Fibroblast of lung (primary cell): ENCODE results near the gene ATP2B1. TPM values are rescaled to one million over a fixed set of nuclear protein-coding genes. Genes with fewer than 3 reads are reported as not detected.

Experiments used
- DNase-seq, 2 donors: peaks; one replicate each; pipeline versions ENCODE4 v3.0.0 to v3.0.0-alpha.2; 2010; ENCODE audit warnings: low read depth in 2 of 2
- H2AFZ ChIP-seq: 2 replicates; pipeline ENCODE4 v1.5.1; 2012; ENCODE audit warnings: low read length, control low read depth, inconsistent platforms
- H3K27ac ChIP-seq: 2 replicates; pipeline ENCODE4 v1.5.1; 2011; ENCODE audit warnings: low read length, control low read depth; ENCODE audit not compliant: insufficient read depth
- H3K27me3 ChIP-seq: 2 replicates; pipeline ENCODE4 v1.5.1; 2011; ENCODE audit warnings: mild to moderate bottlenecking, low read length; ENCODE audit not compliant: control insufficient read depth, insufficient read depth
- H3K36me3 ChIP-seq: 2 replicates; pipeline ENCODE4 v1.5.1; 2011; ENCODE audit warnings: low read length; ENCODE audit not compliant: control insufficient read depth, insufficient read depth
- H3K4me1 ChIP-seq: 2 replicates; pipeline ENCODE4 v1.5.1; 2011; ENCODE audit warnings: low read length; ENCODE audit not compliant: control insufficient read depth, insufficient read depth; ENCODE audit errors: extremely low read depth
- H3K4me2 ChIP-seq: 2 replicates; pipeline ENCODE4 v1.5.1; 2011; ENCODE audit warnings: low read length, control low read depth; ENCODE audit not compliant: insufficient read depth; ENCODE audit errors: extremely low read depth
- H3K4me3 ChIP-seq, 4 experiments: fragments of 200-600 bp in 1 of 4; sonication (generic) in 1 of 4; replicated peaks in 1 of 4; 2 replicates each; pipeline ENCODE4 v1.5.1; 2011 to 2016; ENCODE audit warnings: low read length in 4 of 4, low read depth in 3 of 4, mild to moderate bottlenecking in 3 of 4, control low read depth in 2 of 4, inconsistent platforms in 1 of 4, mixed read lengths in 1 of 4; ENCODE audit not compliant: insufficient read depth in 1 of 4; ENCODE audit errors: control extremely low read depth in 1 of 4
- H3K79me2 ChIP-seq: 2 replicates; pipeline ENCODE4 v1.5.1; 2012; ENCODE audit warnings: mild to moderate bottlenecking, low read length, inconsistent platforms; ENCODE audit not compliant: control insufficient read depth, insufficient read depth
- H3K9ac ChIP-seq: 2 replicates; pipeline ENCODE4 v1.5.1; 2011; ENCODE audit warnings: mild to moderate bottlenecking, low read length, control low read depth; ENCODE audit not compliant: insufficient read depth
- H3K9me3 ChIP-seq: 2 replicates; pipeline ENCODE4 v1.5.1; 2012; ENCODE audit warnings: low read depth, low read length; ENCODE audit not compliant: control insufficient read depth, insufficient read depth
- H4K20me1 ChIP-seq: 2 replicates; pipeline ENCODE4 v1.5.1; 2011; ENCODE audit warnings: low read length; ENCODE audit not compliant: control insufficient read depth, insufficient read depth; ENCODE audit errors: extremely low read depth
- EZH2 ChIP-seq: IDR thresholded peaks from 2 replicates; pipeline ENCODE4 v1.5.1; 2012; ENCODE audit warnings: low read length, control low read depth, mild to moderate bottlenecking; ENCODE audit errors: missing control alignments
- polyA plus RNA-seq, 2 donors: library from polyadenylated mRNA; depleted of rRNA in 1 of 2; stranded (reverse) in 1 of 2; unstranded in 1 of 2; fragments of >200 nt; gene quantifications; 2 replicates each; pipeline ENCODE4 v1.2.1, GENCODE V29; 2011 to 2012; ENCODE audit warnings: missing spikeins in 1 of 2
- total RNA-seq: library from RNA; depleted of rRNA; stranded (reverse); fragments of >200 nt; gene quantifications from 2 replicates; pipeline ENCODE4 v1.2.1, GENCODE V29; 2014
- TF ChIP-seq, protein P1 (sequence below), 2 donors: IDR thresholded peaks in 1 of 2; conservative IDR thresholded peaks in 1 of 2; 1 replicate in 1 of 2; 2 replicates in 1 of 2; pipeline ENCODE4 v1.5.1; 2011 to 2012; ENCODE audit warnings: low read length in 2 of 2, control low read depth in 1 of 2, inconsistent platforms in 1 of 2, low read depth in 1 of 2, mild to moderate bottlenecking in 1 of 2

ATP2B1 gene
- total and polyA plus RNA-seq, 2 donors (not counting 1 experiment from before 2014, with no cell fraction given): 64.3 to 141 TPM

DNA sequence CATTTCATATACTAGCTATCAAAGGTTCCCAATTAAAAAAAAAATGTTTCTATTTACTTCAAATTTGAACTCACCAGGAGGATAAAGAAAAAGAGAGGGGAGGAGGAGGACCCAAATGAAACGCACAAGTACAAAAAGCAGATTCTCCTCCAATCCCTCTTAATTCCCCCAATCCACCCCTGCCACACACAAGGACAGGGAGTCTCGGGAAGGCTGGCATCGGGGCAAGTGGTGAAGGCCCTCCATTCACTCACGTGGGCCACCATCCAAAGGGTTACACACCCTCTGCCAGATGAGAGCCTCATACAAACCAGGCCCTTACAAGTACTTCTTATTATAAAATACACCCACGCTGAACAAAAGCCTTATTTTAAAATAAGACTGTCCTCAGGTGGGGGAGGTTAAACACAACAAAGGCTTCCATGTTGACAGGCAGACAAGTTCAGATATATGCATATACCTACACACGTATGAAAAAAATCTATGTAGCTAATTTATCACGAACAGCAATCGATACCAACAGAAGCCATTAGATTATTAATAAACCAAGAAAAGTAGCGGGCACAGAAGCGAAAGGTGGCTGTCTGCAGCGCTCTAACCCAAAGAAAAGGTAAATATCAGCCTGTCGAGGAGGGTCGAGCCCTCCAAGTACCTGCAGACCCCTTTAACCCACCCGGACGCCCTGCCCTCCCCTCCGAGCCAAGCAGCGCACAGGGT, 1.5 kb downstream of the ATP2B1 start:
- TF ChIP-seq, protein P1, sequence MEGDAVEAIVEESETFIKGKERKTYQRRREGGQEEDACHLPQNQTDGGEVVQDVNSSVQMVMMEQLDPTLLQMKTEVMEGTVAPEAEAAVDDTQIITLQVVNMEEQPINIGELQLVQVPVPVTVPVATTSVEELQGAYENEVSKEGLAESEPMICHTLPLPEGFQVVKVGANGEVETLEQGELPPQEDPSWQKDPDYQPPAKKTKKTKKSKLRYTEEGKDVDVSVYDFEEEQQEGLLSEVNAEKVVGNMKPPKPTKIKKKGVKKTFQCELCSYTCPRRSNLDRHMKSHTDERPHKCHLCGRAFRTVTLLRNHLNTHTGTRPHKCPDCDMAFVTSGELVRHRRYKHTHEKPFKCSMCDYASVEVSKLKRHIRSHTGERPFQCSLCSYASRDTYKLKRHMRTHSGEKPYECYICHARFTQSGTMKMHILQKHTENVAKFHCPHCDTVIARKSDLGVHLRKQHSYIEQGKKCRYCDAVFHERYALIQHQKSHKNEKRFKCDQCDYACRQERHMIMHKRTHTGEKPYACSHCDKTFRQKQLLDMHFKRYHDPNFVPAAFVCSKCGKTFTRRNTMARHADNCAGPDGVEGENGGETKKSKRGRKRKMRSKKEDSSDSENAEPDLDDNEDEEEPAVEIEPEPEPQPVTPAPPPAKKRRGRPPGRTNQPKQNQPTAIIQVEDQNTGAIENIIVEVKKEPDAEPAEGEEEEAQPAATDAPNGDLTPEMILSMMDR (conservative IDR thresholded peaks at IDR 0.05 in 1 of 2, IDR thresholded peaks at IDR 0.05 in 1 of 2; ENCODE audit: low read depth in 1 of 2, low read length in 2 of 2): no peak
- no peak for TF ChIP-seq EZH2
- Histone ChIP-seq H3K9me3 (no peaks in the 10 kb centered on the region), H3K4me3 (peak overlapping the region; percentile 79 to 88 (median 84)), H3K4me2 (peak overlapping the region; percentile 86), H4K20me1 (peaks cover 2% of the 10 kb centered on the region), H2AFZ (no peak overlapping the region), H3K27ac (peak overlapping the region; percentile 98), H3K27me3 (no peaks in the 10 kb centered on the region), H3K4me1 (no peaks in the 10 kb centered on the region), H3K9ac (peak overlapping the region; percentile 96), H3K79me2 (peaks cover 63% of the 10 kb centered on the region), H3K36me3 (no peaks in the 10 kb centered on the region)
- DNase-seq: peak; percentile 26 to 45

DNA sequence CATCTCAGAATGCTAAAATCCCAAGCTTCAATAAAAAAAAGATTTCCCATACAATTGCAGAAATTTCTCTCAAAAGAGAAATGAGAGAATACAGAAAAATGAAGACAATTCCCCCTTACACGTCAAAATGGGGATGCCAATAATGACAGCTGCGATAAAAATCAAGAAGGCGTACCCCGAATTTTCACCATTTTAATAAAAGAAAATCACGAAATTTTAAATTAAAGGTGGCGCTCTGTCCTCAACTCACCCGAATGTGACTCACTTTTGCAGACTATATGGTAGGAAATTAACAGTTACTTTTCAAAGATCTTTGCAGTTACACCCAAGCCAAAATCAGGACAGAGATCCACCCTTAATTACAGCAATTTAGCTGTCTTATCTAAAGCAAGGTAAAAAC, 2.1 kb downstream of the ATP2B1 start:
- Histone ChIP-seq H3K4me3 (peak overlapping the region; percentile 79 to 88 (median 84)), H3K9ac (no peak overlapping the region), H2AFZ (no peak overlapping the region), H3K4me1 (no peaks in the 10 kb centered on the region), H4K20me1 (peaks cover 2% of the 10 kb centered on the region), H3K27me3 (no peaks in the 10 kb centered on the region), H3K36me3 (no peaks in the 10 kb centered on the region), H3K27ac (peak overlapping the region; percentile 98), H3K9me3 (no peaks in the 10 kb centered on the region), H3K4me2 (peak overlapping the region; percentile 86), H3K79me2 (peaks cover 69% of the 10 kb centered on the region)
- DNase-seq: no peak
- TF ChIP-seq, protein P1 (conservative IDR thresholded peaks at IDR 0.05 in 1 of 2, IDR thresholded peaks at IDR 0.05 in 1 of 2; ENCODE audit: low read depth in 1 of 2, low read length in 2 of 2): no peak
- no peak for TF ChIP-seq EZH2

DNA sequence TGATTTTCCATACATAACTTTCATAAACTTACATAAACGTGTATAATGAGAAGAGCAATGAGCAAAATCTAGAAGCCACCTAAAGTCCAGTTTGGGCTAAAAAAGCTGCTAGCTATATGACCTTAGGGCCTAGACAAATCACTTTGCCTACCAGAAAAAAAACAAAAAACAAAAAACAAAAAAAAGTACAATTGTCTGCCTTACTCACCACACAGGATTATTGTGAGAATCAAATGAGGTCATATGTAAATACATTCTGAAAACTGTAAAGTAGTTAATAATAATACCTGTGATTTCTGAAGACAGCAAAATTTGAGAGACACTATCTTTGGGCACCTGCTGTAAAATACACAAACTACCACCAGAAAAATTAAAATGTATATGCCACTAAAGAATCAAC, 4.2 kb downstream of the ATP2B1 start:
- H3K27me3 ChIP-seq: no peaks in the 10 kb centered on the region
- no peaks in the 10 kb centered on the region for H3K9me3 ChIP-seq
- TF ChIP-seq, protein P1 (conservative IDR thresholded peaks at IDR 0.05 in 1 of 2, IDR thresholded peaks at IDR 0.05 in 1 of 2; ENCODE audit: low read depth in 1 of 2, low read length in 2 of 2): no peak
- TF ChIP-seq EZH2: no peak
- no peak overlapping the region for H3K9ac ChIP-seq
- no peak for DNase-seq
- no peak overlapping the region for H2AFZ ChIP-seq
- no peaks in the 10 kb centered on the region for H3K4me1 ChIP-seq
- H4K20me1 ChIP-seq: peaks cover 2% of the 10 kb centered on the region
- no peak overlapping the region for H3K4me3 ChIP-seq
- H3K4me2 ChIP-seq: peak overlapping the region; percentile 2
- peaks cover 90% of the 10 kb centered on the region for H3K79me2 ChIP-seq
- H3K27ac ChIP-seq: no peak overlapping the region
- no peaks in the 10 kb centered on the region for H3K36me3 ChIP-seq
